ENCODE results near the gene SYT17. TPM values are rescaled to one million over a fixed set of nuclear protein-coding genes. Genes with fewer than 3 reads are reported as not detected.
A peak's percentile ranks its signal among the peaks of the same experiment; 100 is the strongest.

SYT17 gene
- total RNA-seq, 1 experiment from 2014 or later, result 10.3 TPM

DNA sequence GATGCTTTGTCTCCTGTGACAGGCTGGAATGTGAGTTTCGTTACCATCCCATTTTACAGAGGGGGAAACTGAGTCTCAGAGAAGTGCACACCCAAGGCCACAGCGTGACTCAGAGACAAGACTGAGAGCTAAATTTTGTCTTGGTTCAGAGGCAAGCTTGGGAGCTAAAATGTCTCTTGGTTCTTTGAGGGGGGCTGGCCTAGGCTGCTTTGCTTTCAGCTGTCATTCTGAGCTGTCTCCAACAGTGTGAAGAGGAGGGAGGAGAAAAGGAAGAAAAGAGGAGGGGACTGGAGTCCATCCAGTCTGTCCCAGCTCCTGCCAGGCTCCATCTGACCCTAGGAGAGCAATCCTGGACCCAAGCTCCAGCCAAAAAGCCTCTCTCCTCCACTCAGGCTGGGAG, 117.4 kb downstream of the SYT17 start, which contains the start of gene CLEC19A:
Gene CLEC19A (plus strand): TSS at position 301 of the 400 bp plus-strand sequence. CDS start 121 bp downstream, outside the sequence.
- DNase-seq (ENCODE audit: low read depth, low spot score) (no peak), ATAC-seq (no peak)
- no peak within 1 kb of the TSS for H2AFZ ChIP-seq (ENCODE audit: low read depth, low read length, poor library complexity, severe bottlenecking)
- RAD21 ChIA-PET (ENCODE audit: low non-redundant PET in 1 of 2, low total read pairs in 2 of 2, uncharacterized antibody in 2 of 2, unreplicated experiment in 2 of 2), result no interaction called here
- H3K27ac ChIP-seq (ENCODE audit: low read depth, low read length), result peak within 1 kb of the TSS; percentile 51; the same call in 1 of the 2 replicates
- no peak within 1 kb of the TSS for H3K4me3 ChIP-seq (replicated peaks in 1 of 2; ENCODE audit: low read depth in 1 of 2, low read length in 2 of 2)
- H3K4me1 ChIP-seq (ENCODE audit: control insufficient read depth in 1 of 2, insufficient read depth in 2 of 2, low read length in 2 of 2), result peaks cover 25 to 32% of the 10 kb centered on the region in 2 experiments
- intact Hi-C loops (cut with micrococcal nuclease), result no loop called here
- H3K9ac ChIP-seq (ENCODE audit: low read length), result no peak within 1 kb of the TSS
- no peaks in the 10 kb centered on the region for H3K9me2 ChIP-seq (ENCODE audit: insufficient read depth)
- no peaks in the 10 kb centered on the region for H3K79me2 ChIP-seq (ENCODE audit: insufficient read depth, low read length)
- TF ChIP-seq CBX3 (IDR thresholded peaks at IDR 0.05; ENCODE audit: low read depth), result no peak
- no peak for TF ChIP-seq EZH2phosphoT487 (IDR thresholded peaks at IDR 0.05; ENCODE audit: borderline replicate concordance)
- TF ChIP-seq, protein P1, sequence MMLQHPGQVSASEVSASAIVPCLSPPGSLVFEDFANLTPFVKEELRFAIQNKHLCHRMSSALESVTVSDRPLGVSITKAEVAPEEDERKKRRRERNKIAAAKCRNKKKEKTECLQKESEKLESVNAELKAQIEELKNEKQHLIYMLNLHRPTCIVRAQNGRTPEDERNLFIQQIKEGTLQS (IDR thresholded peaks at IDR 0.05), result no peak
- TF ChIP-seq, protein P2, sequence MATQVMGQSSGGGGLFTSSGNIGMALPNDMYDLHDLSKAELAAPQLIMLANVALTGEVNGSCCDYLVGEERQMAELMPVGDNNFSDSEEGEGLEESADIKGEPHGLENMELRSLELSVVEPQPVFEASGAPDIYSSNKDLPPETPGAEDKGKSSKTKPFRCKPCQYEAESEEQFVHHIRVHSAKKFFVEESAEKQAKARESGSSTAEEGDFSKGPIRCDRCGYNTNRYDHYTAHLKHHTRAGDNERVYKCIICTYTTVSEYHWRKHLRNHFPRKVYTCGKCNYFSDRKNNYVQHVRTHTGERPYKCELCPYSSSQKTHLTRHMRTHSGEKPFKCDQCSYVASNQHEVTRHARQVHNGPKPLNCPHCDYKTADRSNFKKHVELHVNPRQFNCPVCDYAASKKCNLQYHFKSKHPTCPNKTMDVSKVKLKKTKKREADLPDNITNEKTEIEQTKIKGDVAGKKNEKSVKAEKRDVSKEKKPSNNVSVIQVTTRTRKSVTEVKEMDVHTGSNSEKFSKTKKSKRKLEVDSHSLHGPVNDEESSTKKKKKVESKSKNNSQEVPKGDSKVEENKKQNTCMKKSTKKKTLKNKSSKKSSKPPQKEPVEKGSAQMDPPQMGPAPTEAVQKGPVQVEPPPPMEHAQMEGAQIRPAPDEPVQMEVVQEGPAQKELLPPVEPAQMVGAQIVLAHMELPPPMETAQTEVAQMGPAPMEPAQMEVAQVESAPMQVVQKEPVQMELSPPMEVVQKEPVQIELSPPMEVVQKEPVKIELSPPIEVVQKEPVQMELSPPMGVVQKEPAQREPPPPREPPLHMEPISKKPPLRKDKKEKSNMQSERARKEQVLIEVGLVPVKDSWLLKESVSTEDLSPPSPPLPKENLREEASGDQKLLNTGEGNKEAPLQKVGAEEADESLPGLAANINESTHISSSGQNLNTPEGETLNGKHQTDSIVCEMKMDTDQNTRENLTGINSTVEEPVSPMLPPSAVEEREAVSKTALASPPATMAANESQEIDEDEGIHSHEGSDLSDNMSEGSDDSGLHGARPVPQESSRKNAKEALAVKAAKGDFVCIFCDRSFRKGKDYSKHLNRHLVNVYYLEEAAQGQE (IDR thresholded peaks at IDR 0.05; ENCODE audit: low read depth), result no peak
- TF ChIP-seq JUND (IDR thresholded peaks at IDR 0.05), result no peak
- TF ChIP-seq, protein P3, sequence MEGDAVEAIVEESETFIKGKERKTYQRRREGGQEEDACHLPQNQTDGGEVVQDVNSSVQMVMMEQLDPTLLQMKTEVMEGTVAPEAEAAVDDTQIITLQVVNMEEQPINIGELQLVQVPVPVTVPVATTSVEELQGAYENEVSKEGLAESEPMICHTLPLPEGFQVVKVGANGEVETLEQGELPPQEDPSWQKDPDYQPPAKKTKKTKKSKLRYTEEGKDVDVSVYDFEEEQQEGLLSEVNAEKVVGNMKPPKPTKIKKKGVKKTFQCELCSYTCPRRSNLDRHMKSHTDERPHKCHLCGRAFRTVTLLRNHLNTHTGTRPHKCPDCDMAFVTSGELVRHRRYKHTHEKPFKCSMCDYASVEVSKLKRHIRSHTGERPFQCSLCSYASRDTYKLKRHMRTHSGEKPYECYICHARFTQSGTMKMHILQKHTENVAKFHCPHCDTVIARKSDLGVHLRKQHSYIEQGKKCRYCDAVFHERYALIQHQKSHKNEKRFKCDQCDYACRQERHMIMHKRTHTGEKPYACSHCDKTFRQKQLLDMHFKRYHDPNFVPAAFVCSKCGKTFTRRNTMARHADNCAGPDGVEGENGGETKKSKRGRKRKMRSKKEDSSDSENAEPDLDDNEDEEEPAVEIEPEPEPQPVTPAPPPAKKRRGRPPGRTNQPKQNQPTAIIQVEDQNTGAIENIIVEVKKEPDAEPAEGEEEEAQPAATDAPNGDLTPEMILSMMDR (IDR thresholded peaks at IDR 0.05 in 2 of 3, conservative IDR thresholded peaks at IDR 0.05 in 1 of 3; ENCODE audit: borderline replicate concordance in 1 of 3, insufficient read depth in 1 of 3, low read depth in 2 of 3, low read length in 2 of 3), result no peak
- TF ChIP-seq EGR1 (IDR thresholded peaks at IDR 0.05; ENCODE audit: low read depth), result no peak
- no peak for TF ChIP-seq CEBPB (IDR thresholded peaks at IDR 0.05; ENCODE audit: low read depth)
- TF ChIP-seq RAD21 (IDR thresholded peaks at IDR 0.05; ENCODE audit: low read depth), result no peak
- TF ChIP-seq YY1 (IDR thresholded peaks at IDR 0.05; ENCODE audit: extremely low read depth, insufficient replicate concordance, low read depth, low read length), result no peak
- no peak for TF ChIP-seq ZFX (IDR thresholded peaks at IDR 0.05)
- TF ChIP-seq EZH2 (IDR thresholded peaks at IDR 0.05), result no peak
- TF ChIP-seq SIN3A (IDR thresholded peaks at IDR 0.05; ENCODE audit: low read depth), result no peak
- TF ChIP-seq, protein P4, sequence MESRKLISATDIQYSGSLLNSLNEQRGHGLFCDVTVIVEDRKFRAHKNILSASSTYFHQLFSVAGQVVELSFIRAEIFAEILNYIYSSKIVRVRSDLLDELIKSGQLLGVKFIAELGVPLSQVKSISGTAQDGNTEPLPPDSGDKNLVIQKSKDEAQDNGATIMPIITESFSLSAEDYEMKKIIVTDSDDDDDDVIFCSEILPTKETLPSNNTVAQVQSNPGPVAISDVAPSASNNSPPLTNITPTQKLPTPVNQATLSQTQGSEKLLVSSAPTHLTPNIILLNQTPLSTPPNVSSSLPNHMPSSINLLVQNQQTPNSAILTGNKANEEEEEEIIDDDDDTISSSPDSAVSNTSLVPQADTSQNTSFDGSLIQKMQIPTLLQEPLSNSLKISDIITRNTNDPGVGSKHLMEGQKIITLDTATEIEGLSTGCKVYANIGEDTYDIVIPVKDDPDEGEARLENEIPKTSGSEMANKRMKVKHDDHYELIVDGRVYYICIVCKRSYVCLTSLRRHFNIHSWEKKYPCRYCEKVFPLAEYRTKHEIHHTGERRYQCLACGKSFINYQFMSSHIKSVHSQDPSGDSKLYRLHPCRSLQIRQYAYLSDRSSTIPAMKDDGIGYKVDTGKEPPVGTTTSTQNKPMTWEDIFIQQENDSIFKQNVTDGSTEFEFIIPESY (IDR thresholded peaks at IDR 0.05; ENCODE audit: extremely low read depth, insufficient replicate concordance, low read length), result no peak
- TF ChIP-seq SP1 (IDR thresholded peaks at IDR 0.05; ENCODE audit: low read depth), result no peak
- TF ChIP-seq POLR2AphosphoS5 (IDR thresholded peaks at IDR 0.05; ENCODE audit: low read depth, low read length), result no peak
- TF ChIP-seq SRF (IDR thresholded peaks at IDR 0.05; ENCODE audit: low read depth), result no peak
- H3K9me3 ChIP-seq (ENCODE audit: control insufficient read depth in 1 of 2, insufficient read depth in 1 of 2, low read depth in 1 of 2, low read length in 2 of 2), result no peaks in the 10 kb centered on the region
- H4K20me1 ChIP-seq (ENCODE audit: insufficient read depth), result no peaks in the 10 kb centered on the region
- no peaks in the 10 kb centered on the region for H3K27me3 ChIP-seq (ENCODE audit: insufficient read depth, low read length)
- CTCF ChIA-PET, result no interaction called here
- H3K36me3 ChIP-seq (ENCODE audit: control insufficient read depth in 1 of 2, insufficient read depth in 2 of 2, low read length in 2 of 2), result no peaks in the 10 kb centered on the region
- POLR2A ChIA-PET, result no interaction called here
- no TSS peak for BruUV-seq (replicated peaks)
- H3K4me2 ChIP-seq (ENCODE audit: low read length), result no peak within 1 kb of the TSS
